Spleen (tissue), 7 donors: ENCODE data around the gene REXO5.

Source experiments
- CTCF ChIP-seq, 11 experiments: fragments of 200-600 bp in 7 of 11; fragments of 450-650 bp in 4 of 11; sonication (generic) in 4 of 11; IDR thresholded peaks in 8 of 11; conservative IDR thresholded peaks in 3 of 11; 1 replicate in 7 of 11; 2 replicates in 4 of 11; pipeline versions ENCODE4 v1.4.0 to v1.8.0; 2016 to 2021; ENCODE audit warnings: antibody characterized with exemption in 11 of 11, inconsistent platforms in 4 of 11, mild to moderate bottlenecking in 1 of 11
- POLR2A ChIP-seq, 3 donors: fragments of 450-650 bp; IDR thresholded peaks; one replicate each; pipeline ENCODE4 v1.5.1; 2017; ENCODE audit warnings: antibody characterized with exemption in 3 of 3, mild to moderate bottlenecking in 1 of 3
- POLR2AphosphoS5 ChIP-seq, 3 donors: sonication (generic); formaldehyde crosslinking; IDR thresholded peaks; one replicate each; pipeline ENCODE4 v1.5.1; 2017; ENCODE audit warnings: antibody characterized with exemption in 3 of 3
- donor health status: DM: no; HTN: no; CAD: no; lungs with moderate emphysema.
- donor health status: DM: no; HTN: no; CAD: no.
- donor health status: DM: no; HTN: no; CAD: no.

- no peak for TF ChIP-seq POLR2A (IDR thresholded peaks at IDR 0.05)
- TF ChIP-seq CTCF (IDR thresholded peaks at IDR 0.05 in 8 of 11, conservative IDR thresholded peaks at IDR 0.05 in 3 of 11) = no peak
- no peak for TF ChIP-seq POLR2AphosphoS5 (IDR thresholded peaks at IDR 0.05)
Measured at GRCh38 chr16:20874088-20874581, 67.8 kb downstream of the REXO5 start.
